ENCODE data around the gene ALDH7A1. TPM values are rescaled to one million over a fixed set of nuclear protein-coding genes. Genes with fewer than 3 reads are reported as not detected.
A peak's percentile ranks its signal among the peaks of the same experiment; 100 is the strongest.

Gene ALDH7A1
- total RNA-seq = 10 to 100 TPM; 49.2 to 75.7 TPM

DNA sequence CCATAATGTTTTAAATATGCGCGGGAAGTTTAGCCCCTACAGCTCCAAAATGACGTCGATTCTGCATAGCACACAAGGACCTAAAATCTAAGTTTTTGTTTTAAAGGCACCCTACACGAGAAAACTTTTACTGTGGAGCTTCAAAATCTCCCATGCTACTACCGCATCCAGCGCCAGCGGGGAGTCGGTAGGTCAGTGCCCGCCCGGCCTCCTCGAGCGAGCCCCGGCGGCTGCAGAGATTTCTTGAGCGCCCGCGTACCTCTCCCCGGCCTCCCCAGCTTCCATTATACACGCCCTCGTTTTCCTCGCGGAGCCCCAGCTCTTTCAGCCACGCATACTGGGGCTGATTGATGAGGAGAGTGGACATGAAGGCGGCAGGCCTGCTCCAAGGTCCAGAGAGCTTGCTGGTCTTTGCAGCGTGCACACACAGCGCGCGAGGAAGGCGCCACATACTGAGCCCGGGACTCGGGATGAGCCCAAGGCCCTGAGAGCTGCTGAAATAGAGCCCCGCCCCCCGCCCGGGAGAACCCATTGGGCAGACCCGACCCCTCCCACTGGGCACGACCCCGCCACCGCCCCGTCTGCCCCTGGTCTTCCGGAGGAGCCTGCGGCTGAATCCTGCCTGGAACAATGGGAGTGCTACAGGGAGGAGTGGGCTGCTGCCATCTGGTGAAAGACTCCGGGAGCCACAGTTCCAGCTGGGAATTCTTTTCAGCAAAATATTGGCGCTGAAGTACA is at the start of gene ALDH7A1:
ALDH7A1 (minus strand) TSS at position 472 of the 738 bp plus-strand sequence; CDS start at position 451, 21 bp downstream.
- Histone ChIP-seq H3K36me3 (no peaks in the 10 kb centered on the region), H3K4me3 (peak within 1 kb of the TSS; percentile 40), H3K4me1 (peaks cover 3% of the 10 kb centered on the region), H3K9me3 (no peaks in the 10 kb centered on the region), H3K27me3 (no peaks in the 10 kb centered on the region), H3K9ac (ENCODE audit: low read depth in 2 of 2, low read length in 2 of 2) (peak within 1 kb of the TSS; percentile 57 to 77), H3K27ac (peak within 1 kb of the TSS; percentile 42)
- peak; percentile 91 for DNase-seq
- TF ChIP-seq, protein P1, sequence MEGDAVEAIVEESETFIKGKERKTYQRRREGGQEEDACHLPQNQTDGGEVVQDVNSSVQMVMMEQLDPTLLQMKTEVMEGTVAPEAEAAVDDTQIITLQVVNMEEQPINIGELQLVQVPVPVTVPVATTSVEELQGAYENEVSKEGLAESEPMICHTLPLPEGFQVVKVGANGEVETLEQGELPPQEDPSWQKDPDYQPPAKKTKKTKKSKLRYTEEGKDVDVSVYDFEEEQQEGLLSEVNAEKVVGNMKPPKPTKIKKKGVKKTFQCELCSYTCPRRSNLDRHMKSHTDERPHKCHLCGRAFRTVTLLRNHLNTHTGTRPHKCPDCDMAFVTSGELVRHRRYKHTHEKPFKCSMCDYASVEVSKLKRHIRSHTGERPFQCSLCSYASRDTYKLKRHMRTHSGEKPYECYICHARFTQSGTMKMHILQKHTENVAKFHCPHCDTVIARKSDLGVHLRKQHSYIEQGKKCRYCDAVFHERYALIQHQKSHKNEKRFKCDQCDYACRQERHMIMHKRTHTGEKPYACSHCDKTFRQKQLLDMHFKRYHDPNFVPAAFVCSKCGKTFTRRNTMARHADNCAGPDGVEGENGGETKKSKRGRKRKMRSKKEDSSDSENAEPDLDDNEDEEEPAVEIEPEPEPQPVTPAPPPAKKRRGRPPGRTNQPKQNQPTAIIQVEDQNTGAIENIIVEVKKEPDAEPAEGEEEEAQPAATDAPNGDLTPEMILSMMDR (IDR thresholded peaks at IDR 0.05) = no peak
- intact Hi-C loops (cut with DNase I) = loop anchor here (5.0 kb wide), 1 partner anchor 253 kb away; no protein-coding TSS in a partner anchor

DNA sequence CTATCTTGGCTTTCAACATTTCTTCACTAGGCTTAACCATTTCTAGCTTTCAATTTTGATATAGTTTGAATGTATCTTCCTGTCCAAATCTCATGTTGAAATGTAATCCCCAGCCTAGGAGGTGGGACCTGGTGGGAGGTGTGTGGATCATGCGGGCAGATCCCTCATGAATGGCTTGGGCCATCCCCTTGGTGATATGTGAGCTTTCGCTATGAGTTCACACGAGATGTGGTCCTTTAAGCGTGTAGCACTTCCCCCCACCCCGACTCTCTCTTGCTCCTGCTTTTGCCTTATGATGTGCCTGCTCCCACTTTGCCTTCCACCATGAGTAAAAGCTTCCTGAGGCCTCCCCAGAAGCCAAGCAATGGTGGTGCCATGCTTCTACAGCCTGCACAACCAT is 46.4 kb upstream of the ALDH7A1 start:
- DNase-seq = peak; percentile 13
- no peak overlapping the region for H3K4me3 ChIP-seq
- H3K4me1 ChIP-seq = no peaks in the 10 kb centered on the region
- intact Hi-C loops (cut with DNase I) = no loop called here
- no peaks in the 10 kb centered on the region for H3K27me3 ChIP-seq
- H3K36me3 ChIP-seq = no peaks in the 10 kb centered on the region
- H3K9ac ChIP-seq (ENCODE audit: low read depth in 2 of 2, low read length in 2 of 2) = no peak overlapping the region
- TF ChIP-seq, protein P1 (IDR thresholded peaks at IDR 0.05) = no peak
- no peaks in the 10 kb centered on the region for H3K9me3 ChIP-seq
- no peak overlapping the region for H3K27ac ChIP-seq

DNA sequence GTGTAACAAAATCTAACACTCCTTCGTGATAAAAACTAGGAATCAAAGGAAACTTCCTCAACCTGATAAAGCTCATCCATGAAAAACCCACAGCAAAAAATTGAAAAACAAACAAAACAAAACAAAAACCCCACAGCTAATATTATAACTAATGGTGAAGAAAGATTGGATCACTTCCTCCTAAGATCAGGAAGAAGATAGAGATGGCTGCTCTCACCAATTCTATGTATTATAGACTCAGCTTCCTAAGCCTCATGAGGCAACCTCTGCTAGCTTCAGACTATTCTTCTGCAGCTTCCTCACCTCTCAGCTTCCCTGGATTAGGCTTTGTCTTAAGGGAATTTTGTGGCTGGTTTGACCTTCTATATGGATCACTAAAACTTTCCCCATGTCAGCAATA is 45.8 kb upstream of the ALDH7A1 start:
- intact Hi-C loops (cut with DNase I) = no loop called here
- H3K27ac ChIP-seq = no peak overlapping the region
- H3K9ac ChIP-seq (ENCODE audit: low read depth in 2 of 2, low read length in 2 of 2) = no peak overlapping the region
- H3K27me3 ChIP-seq = no peaks in the 10 kb centered on the region
- no peak overlapping the region for H3K4me3 ChIP-seq
- H3K9me3 ChIP-seq = no peaks in the 10 kb centered on the region
- no peak for DNase-seq
- H3K36me3 ChIP-seq = no peaks in the 10 kb centered on the region
- TF ChIP-seq, protein P1 (IDR thresholded peaks at IDR 0.05) = no peak
- no peaks in the 10 kb centered on the region for H3K4me1 ChIP-seq

DNA sequence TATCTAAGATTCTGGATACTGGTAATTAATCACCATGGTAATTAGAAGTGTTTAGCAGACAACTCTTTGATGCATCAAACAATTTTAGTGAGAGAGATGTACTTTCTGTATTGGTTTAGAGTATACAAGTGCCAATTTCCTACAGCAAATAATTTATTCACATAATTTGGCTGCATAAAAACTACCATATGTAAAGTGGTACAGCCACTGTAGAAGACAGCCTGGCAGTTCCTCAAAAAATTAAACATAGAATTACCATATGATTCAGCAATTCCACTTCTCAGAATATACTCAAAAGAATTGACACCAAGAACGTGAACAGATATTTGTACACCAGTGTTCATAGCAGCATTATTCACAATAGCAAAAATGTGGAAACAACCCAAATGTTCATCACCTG is 41.9 kb upstream of the ALDH7A1 start:
- H3K36me3 ChIP-seq = no peaks in the 10 kb centered on the region
- no peak overlapping the region for H3K27ac ChIP-seq
- H3K4me3 ChIP-seq = no peak overlapping the region
- intact Hi-C loops (cut with DNase I) = no loop called here
- no peaks in the 10 kb centered on the region for H3K9me3 ChIP-seq
- no peaks in the 10 kb centered on the region for H3K4me1 ChIP-seq
- TF ChIP-seq, protein P1 (IDR thresholded peaks at IDR 0.05) = no peak
- H3K27me3 ChIP-seq = no peaks in the 10 kb centered on the region
- DNase-seq = no peak
- H3K9ac ChIP-seq (ENCODE audit: low read depth in 2 of 2, low read length in 2 of 2) = no peak overlapping the region

DNA sequence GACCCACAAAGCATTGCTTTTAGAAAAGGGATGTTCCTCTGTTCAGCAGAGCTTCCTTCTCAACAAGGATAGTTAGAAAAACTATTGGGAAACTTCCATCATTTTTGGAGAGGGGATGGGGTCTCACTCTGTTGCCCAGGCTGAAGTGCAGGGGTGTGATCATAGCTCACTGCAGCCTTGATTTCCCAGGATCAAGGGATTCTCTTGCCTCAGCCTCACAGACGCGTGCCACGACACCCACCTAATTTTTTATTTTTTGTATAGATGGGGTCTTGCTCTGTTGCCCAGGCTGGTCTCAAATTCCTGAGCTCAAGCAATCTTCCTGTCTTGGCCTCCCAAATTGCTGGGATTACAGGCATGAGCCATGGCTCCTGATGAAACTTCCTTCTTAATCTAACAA is 40.6 kb upstream of the ALDH7A1 start:
- no peak overlapping the region for H3K9ac ChIP-seq (ENCODE audit: low read depth in 2 of 2, low read length in 2 of 2)
- TF ChIP-seq, protein P1 (IDR thresholded peaks at IDR 0.05) = no peak
- DNase-seq = peak; percentile 1
- H3K4me3 ChIP-seq = no peak overlapping the region
- no peaks in the 10 kb centered on the region for H3K36me3 ChIP-seq
- no peaks in the 10 kb centered on the region for H3K4me1 ChIP-seq
- H3K27me3 ChIP-seq = no peaks in the 10 kb centered on the region
- intact Hi-C loops (cut with DNase I) = no loop called here
- H3K27ac ChIP-seq = no peak overlapping the region
- no peaks in the 10 kb centered on the region for H3K9me3 ChIP-seq

Measured in colonic mucosa (tissue), 4 donors.